ENCODE results near the gene LEP.
"Not testable (repeated sequence)": the region's sequence is repeated elsewhere in the genome, so short reads cannot be mapped to it uniquely, and the experiment has no call there.

Gene LEP

DNA sequence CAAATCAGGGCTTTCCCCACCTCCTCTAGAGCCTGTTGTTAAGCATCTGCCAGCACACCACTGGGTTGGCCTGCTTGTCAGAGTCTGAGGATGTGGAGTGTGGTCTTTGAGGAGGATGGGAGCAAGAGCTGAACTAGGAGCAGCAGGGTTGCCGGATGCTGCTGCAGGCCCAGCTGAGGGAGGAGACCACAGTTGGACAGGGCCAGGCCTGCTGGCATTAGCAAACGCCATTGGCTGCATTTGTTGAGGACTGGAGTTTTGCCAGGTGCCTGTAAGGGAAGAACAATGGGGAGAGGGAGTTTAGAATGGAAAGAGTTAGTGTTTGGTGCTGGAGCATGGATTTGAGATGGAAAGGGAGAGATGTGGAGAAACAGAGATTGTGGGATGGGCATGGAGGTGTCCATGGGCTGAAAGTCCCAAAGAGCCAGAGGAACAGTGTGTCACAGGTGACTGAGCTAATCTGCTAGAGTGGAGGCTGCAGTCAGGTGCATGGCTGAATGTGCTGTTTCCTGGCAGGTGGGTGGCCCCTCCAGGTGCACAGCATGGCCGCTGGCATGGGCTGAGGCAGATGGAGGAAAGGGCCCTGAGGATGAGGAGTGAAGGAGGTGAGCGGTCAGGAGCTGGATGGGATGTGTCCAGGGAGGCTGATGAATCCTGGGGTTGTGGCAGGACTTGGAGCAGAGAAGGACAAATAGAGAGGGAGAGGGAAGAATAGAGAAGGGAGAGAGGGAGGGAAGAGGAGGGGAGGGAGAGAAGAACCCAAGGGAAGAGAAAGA, 40.7 kb downstream of the LEP start:
- Histone ChIP-seq H3K27ac (ENCODE audit: low read depth, low read length) (no peak overlapping the region), H3K9me3 (ENCODE audit: control insufficient read depth in 1 of 2, low read length in 2 of 2) (peaks cover 6 to 10% of the 10 kb centered on the region in 2 donors), H3K4me3 (ENCODE audit: low read depth in 1 of 2, low read length in 2 of 2) (no peak overlapping the region), H3K4me1 (ENCODE audit: control insufficient read depth in 1 of 2, insufficient read depth in 2 of 2, low read length in 2 of 2) (no peaks in the 10 kb centered on the region), H3K9ac (ENCODE audit: low read depth in 1 of 2, low read length in 2 of 2) (no peak overlapping the region), H3K27me3 (ENCODE audit: control insufficient read depth in 1 of 2, insufficient read depth in 2 of 2, low read length in 2 of 2) (no peaks in the 10 kb centered on the region), H3K36me3 (ENCODE audit: control insufficient read depth in 1 of 2, insufficient read depth in 2 of 2, low read length in 2 of 2) (no peaks in the 10 kb centered on the region)

DNA sequence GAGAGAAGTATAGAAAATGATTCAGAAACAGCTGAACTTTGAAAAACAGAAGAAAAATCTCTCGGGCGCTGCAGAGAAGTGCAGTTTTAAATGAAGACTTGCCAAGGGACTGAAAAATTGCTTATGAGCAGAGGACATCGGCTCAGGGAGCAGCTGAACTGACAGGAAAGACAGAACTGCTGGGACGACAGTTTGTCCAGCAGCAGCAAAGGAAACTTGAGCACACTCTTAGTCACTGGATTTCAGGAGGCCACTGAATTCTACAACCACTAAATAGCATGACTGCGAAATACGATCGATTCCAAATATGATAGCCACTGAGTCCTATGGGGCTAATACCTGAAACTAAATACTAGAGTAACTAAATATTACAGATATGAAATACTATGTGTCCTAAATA, 43.0 kb downstream of the LEP start:
- Histone ChIP-seq H3K9ac (ENCODE audit: low read depth in 1 of 2, low read length in 2 of 2) (no peak overlapping the region), H3K27ac (ENCODE audit: low read depth, low read length) (no peak overlapping the region)

GRCh38 chr7:128287556-128287955, 46.5 kb downstream of the LEP start:
- H3K36me3 ChIP-seq (ENCODE audit: control insufficient read depth in 1 of 2, insufficient read depth in 2 of 2, low read length in 2 of 2), result no peaks in the 10 kb centered on the region
- H3K4me3 ChIP-seq (ENCODE audit: low read depth in 1 of 2, low read length in 2 of 2), result no peak overlapping the region
- no peaks in the 10 kb centered on the region for H3K4me1 ChIP-seq (ENCODE audit: control insufficient read depth in 1 of 2, insufficient read depth in 2 of 2, low read length in 2 of 2)
- H3K9me3 ChIP-seq (ENCODE audit: control insufficient read depth in 1 of 2, low read length in 2 of 2), result no peaks in the 10 kb centered on the region
- no peaks in the 10 kb centered on the region for H3K27me3 ChIP-seq (ENCODE audit: control insufficient read depth in 1 of 2, insufficient read depth in 2 of 2, low read length in 2 of 2)
- H3K9ac ChIP-seq (ENCODE audit: low read depth in 1 of 2, low read length in 2 of 2), result no peak overlapping the region
- H3K27ac ChIP-seq (ENCODE audit: low read depth, low read length), result no peak overlapping the region

More for the DNA sequence above, 43.0 kb downstream of the LEP start:
- no peak overlapping the region for H3K4me3 ChIP-seq (ENCODE audit: low read depth in 1 of 2, low read length in 2 of 2)
- H3K27me3 ChIP-seq (ENCODE audit: control insufficient read depth in 1 of 2, insufficient read depth in 2 of 2, low read length in 2 of 2), result no peaks in the 10 kb centered on the region
- H3K4me1 ChIP-seq (ENCODE audit: control insufficient read depth in 1 of 2, insufficient read depth in 2 of 2, low read length in 2 of 2), result no peaks in the 10 kb centered on the region
- H3K36me3 ChIP-seq (ENCODE audit: control insufficient read depth in 1 of 2, insufficient read depth in 2 of 2, low read length in 2 of 2), result no peaks in the 10 kb centered on the region
- H3K9me3 ChIP-seq (ENCODE audit: control insufficient read depth in 1 of 2, low read length in 2 of 2), result peaks cover 5 to 10% of the 10 kb centered on the region in 2 donors

DNA sequence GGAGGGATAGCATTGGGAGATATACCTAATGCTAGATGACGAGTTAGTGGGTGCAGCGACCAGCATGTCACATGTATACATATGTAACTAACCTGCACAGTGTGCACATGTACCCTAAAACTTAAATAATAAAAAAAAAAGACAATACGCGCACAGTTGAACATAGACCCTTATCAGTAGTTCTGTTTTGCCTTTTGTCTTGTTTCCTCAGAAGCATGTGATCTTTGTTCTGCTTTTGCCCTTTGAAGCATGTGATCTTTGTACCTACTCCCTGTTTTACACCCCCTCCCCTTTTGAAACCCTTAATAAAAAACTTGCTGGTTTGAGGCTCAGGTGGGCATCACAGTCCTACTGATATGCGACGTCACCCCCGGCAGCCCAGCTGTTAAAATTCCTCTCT, 56.9 kb downstream of the LEP start:
- not testable (repeated sequence) for H3K27ac ChIP-seq (ENCODE audit: low read depth, low read length); H3K4me3 ChIP-seq (ENCODE audit: low read depth in 1 of 2, low read length in 2 of 2); H3K9me3 ChIP-seq (ENCODE audit: control insufficient read depth in 1 of 2, low read length in 2 of 2); H3K9ac ChIP-seq (ENCODE audit: low read depth in 1 of 2, low read length in 2 of 2); H3K36me3 ChIP-seq (ENCODE audit: control insufficient read depth in 1 of 2, insufficient read depth in 2 of 2, low read length in 2 of 2); H3K27me3 ChIP-seq (ENCODE audit: control insufficient read depth in 1 of 2, insufficient read depth in 2 of 2, low read length in 2 of 2)
- H3K4me1 ChIP-seq (ENCODE audit: control insufficient read depth in 1 of 2, insufficient read depth in 2 of 2, low read length in 2 of 2), result peaks cover 8 to 11% of the 10 kb centered on the region in 2 donors

DNA sequence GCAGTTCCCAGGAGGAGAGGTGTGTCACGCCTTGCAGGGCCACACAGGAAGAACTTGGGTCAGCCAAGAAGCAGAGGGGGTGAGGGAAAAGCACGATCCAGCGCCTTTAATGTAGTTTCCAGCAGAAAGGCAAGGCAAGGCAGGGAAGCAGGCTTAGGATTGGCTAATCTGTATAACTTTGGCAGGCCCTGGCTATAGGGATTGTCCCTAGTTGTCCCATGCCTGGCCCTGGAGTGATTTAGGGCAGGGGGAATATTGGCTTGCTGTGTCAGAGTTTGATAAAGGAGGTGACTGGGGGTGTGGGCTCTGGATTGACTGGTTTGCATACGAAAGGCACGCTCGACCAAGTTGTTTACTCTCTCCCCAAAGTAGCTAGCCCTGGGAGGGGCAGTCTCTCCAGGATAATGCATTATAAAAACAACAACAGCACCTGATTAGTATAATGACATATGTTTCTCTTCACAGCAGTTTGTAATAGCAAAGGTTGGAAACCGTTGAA, 58.1 kb downstream of the LEP start:
- Histone ChIP-seq H3K27ac (ENCODE audit: low read depth, low read length) (no peak overlapping the region), H3K4me3 (ENCODE audit: low read depth in 1 of 2, low read length in 2 of 2) (no peak overlapping the region)

GRCh38 chr7:128302139-128302538, 61.1 kb downstream of the LEP start:
- Histone ChIP-seq H3K36me3 (ENCODE audit: control insufficient read depth in 1 of 2, insufficient read depth in 2 of 2, low read length in 2 of 2) (peaks cover 12 to 30% of the 10 kb centered on the region in 2 donors), H3K9ac (ENCODE audit: low read depth in 1 of 2, low read length in 2 of 2) (no peak overlapping the region), H3K27me3 (ENCODE audit: control insufficient read depth in 1 of 2, insufficient read depth in 2 of 2, low read length in 2 of 2) (no peaks in the 10 kb centered on the region), H3K4me1 (ENCODE audit: control insufficient read depth in 1 of 2, insufficient read depth in 2 of 2, low read length in 2 of 2) (peaks cover 8 to 11% of the 10 kb centered on the region in 2 donors), H3K27ac (ENCODE audit: low read depth, low read length) (no peak overlapping the region), H3K4me3 (ENCODE audit: low read depth in 1 of 2, low read length in 2 of 2) (no peak overlapping the region), H3K9me3 (ENCODE audit: control insufficient read depth in 1 of 2, low read length in 2 of 2) (no peaks in the 10 kb centered on the region)

More for the DNA sequence above, 58.1 kb downstream of the LEP start:
- Histone ChIP-seq H3K36me3 (ENCODE audit: control insufficient read depth in 1 of 2, insufficient read depth in 2 of 2, low read length in 2 of 2) (peaks cover 0 to 5% of the 10 kb centered on the region in 2 donors), H3K9me3 (ENCODE audit: control insufficient read depth in 1 of 2, low read length in 2 of 2) (no peaks in the 10 kb centered on the region), H3K9ac (ENCODE audit: low read depth in 1 of 2, low read length in 2 of 2) (no peak overlapping the region), H3K27me3 (ENCODE audit: control insufficient read depth in 1 of 2, insufficient read depth in 2 of 2, low read length in 2 of 2) (no peaks in the 10 kb centered on the region), H3K4me1 (ENCODE audit: control insufficient read depth in 1 of 2, insufficient read depth in 2 of 2, low read length in 2 of 2) (peaks cover 8 to 11% of the 10 kb centered on the region in 2 donors)

DNA sequence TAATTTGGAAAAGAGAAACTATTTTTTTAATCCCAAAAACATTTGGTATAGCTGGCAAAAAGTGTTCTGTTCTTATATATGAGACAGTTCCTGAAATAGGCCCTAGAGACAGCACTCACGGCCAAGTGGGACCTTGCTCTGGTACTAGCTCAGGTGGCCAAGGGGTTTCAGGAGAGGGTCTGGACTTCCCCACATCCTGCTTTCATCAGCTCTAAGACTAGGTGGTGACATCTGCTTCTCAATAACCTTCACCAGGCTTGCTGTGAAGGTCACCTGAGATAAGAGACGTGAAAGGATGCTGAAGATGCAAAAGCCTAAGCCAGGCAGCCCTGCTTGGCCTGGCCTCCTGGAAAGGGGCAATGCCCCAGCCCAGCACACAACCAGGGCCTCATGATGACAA, 62.1 kb downstream of the LEP start:
- H3K36me3 ChIP-seq (ENCODE audit: control insufficient read depth in 1 of 2, insufficient read depth in 2 of 2, low read length in 2 of 2), result peaks cover 12 to 40% of the 10 kb centered on the region in 2 donors
- no peaks in the 10 kb centered on the region for H3K27me3 ChIP-seq (ENCODE audit: control insufficient read depth in 1 of 2, insufficient read depth in 2 of 2, low read length in 2 of 2)
- H3K9ac ChIP-seq (ENCODE audit: low read depth in 1 of 2, low read length in 2 of 2), result no peak overlapping the region
- H3K27ac ChIP-seq (ENCODE audit: low read depth, low read length), result no peak overlapping the region
- peaks cover 8 to 11% of the 10 kb centered on the region in 2 donors for H3K4me1 ChIP-seq (ENCODE audit: control insufficient read depth in 1 of 2, insufficient read depth in 2 of 2, low read length in 2 of 2)
- no peaks in the 10 kb centered on the region for H3K9me3 ChIP-seq (ENCODE audit: control insufficient read depth in 1 of 2, low read length in 2 of 2)
- H3K4me3 ChIP-seq (ENCODE audit: low read depth in 1 of 2, low read length in 2 of 2), result no peak overlapping the region

- H3K9me3 ChIP-seq (ENCODE audit: control insufficient read depth in 1 of 2, low read length in 2 of 2), result no peaks in the 10 kb centered on the region
- H3K9ac ChIP-seq (ENCODE audit: low read depth in 1 of 2, low read length in 2 of 2), result no peak overlapping the region
- H3K27me3 ChIP-seq (ENCODE audit: control insufficient read depth in 1 of 2, insufficient read depth in 2 of 2, low read length in 2 of 2), result no peaks in the 10 kb centered on the region
- no peak overlapping the region for H3K27ac ChIP-seq (ENCODE audit: low read depth, low read length)
- H3K36me3 ChIP-seq (ENCODE audit: control insufficient read depth in 1 of 2, insufficient read depth in 2 of 2, low read length in 2 of 2), result peaks cover 12 to 44% of the 10 kb centered on the region in 2 donors
- H3K4me3 ChIP-seq (ENCODE audit: low read depth in 1 of 2, low read length in 2 of 2), result no peak overlapping the region
- peaks cover 6 to 8% of the 10 kb centered on the region in 2 donors for H3K4me1 ChIP-seq (ENCODE audit: control insufficient read depth in 1 of 2, insufficient read depth in 2 of 2, low read length in 2 of 2)
These were observed 62.6 kb downstream of the LEP start for GRCh38 chr7:128303643-128304042.

GRCh38 chr7:128304212-128304611, 63.1 kb downstream of the LEP start:
- H3K9me3 ChIP-seq (ENCODE audit: control insufficient read depth in 1 of 2, low read length in 2 of 2), result no peaks in the 10 kb centered on the region
- H3K4me3 ChIP-seq (ENCODE audit: low read depth in 1 of 2, low read length in 2 of 2), result no peak overlapping the region
- peaks cover 12 to 49% of the 10 kb centered on the region in 2 donors for H3K36me3 ChIP-seq (ENCODE audit: control insufficient read depth in 1 of 2, insufficient read depth in 2 of 2, low read length in 2 of 2)
- H3K4me1 ChIP-seq (ENCODE audit: control insufficient read depth in 1 of 2, insufficient read depth in 2 of 2, low read length in 2 of 2), result peaks cover under 1 to 4% of the 10 kb centered on the region in 2 donors
- H3K9ac ChIP-seq (ENCODE audit: low read depth in 1 of 2, low read length in 2 of 2), result no peak overlapping the region
- no peaks in the 10 kb centered on the region for H3K27me3 ChIP-seq (ENCODE audit: control insufficient read depth in 1 of 2, insufficient read depth in 2 of 2, low read length in 2 of 2)
- no peak overlapping the region for H3K27ac ChIP-seq (ENCODE audit: low read depth, low read length)

GRCh38 chr7:128307061-128307460, 66.0 kb downstream of the LEP start:
- no peak overlapping the region for H3K4me3 ChIP-seq (ENCODE audit: low read depth in 1 of 2, low read length in 2 of 2)
- no peaks in the 10 kb centered on the region for H3K27me3 ChIP-seq (ENCODE audit: control insufficient read depth in 1 of 2, insufficient read depth in 2 of 2, low read length in 2 of 2)
- peaks cover 25 to 75% of the 10 kb centered on the region in 2 donors for H3K36me3 ChIP-seq (ENCODE audit: control insufficient read depth in 1 of 2, insufficient read depth in 2 of 2, low read length in 2 of 2)
- no peak overlapping the region for H3K27ac ChIP-seq (ENCODE audit: low read depth, low read length)
- no peak overlapping the region for H3K9ac ChIP-seq (ENCODE audit: low read depth in 1 of 2, low read length in 2 of 2)
- H3K4me1 ChIP-seq (ENCODE audit: control insufficient read depth in 1 of 2, insufficient read depth in 2 of 2, low read length in 2 of 2), result no peaks in the 10 kb centered on the region
- no peaks in the 10 kb centered on the region for H3K9me3 ChIP-seq (ENCODE audit: control insufficient read depth in 1 of 2, low read length in 2 of 2)
